GM12878 (cell line): Measurements from ENCODE around the gene NUMA1. TPM values are rescaled to one million over a fixed set of nuclear protein-coding genes. Genes with fewer than 3 reads are reported as not detected.
A peak's percentile ranks its signal among the peaks of the same experiment; 100 is the strongest.

ENCODE experiments used
- ATAC-seq: fragments of 200-7000 bp; cut with Tn5 transposase; 3 replicates; pipeline ENCODE4 v1.9.1; 2020; ENCODE audit warnings: mild to moderate bottlenecking, moderate library complexity
- BruUV-seq: library from RNA; stranded (reverse); fragments of 400-500 nt; replicated peaks from 2 replicates; lab custom pipeline; 2021; lab: Mats Ljungman, UMichigan
- CTCF ChIA-PET: fragments of 300-600 bp; sonication (Branson Sonifier 250); formaldehyde crosslinking; extraction: SDS; loops from one replicate; lab custom pipeline; 2021; ENCODE audit warnings: inconsistent platforms; lab: Yijun Ruan, JAX
- POLR2A ChIA-PET: fragments of 350-600 bp; formaldehyde crosslinking; extraction: SDS; loops from one replicate; lab custom pipeline; 2021; ENCODE audit warnings: inconsistent platforms; lab: Charles Lee
- RAD21 ChIA-PET: fragments of 300-600 bp; sonication (Branson Sonifier 250); formaldehyde crosslinking; loops from one replicate; lab custom pipeline; 2023; ENCODE audit warnings: antibody characterized with exemption; ENCODE audit not compliant: unreplicated experiment; lab: Charles Lee
- SMC1A ChIA-PET: fragments of 300-600 bp; sonication (Branson Sonifier 250); formaldehyde crosslinking; loops from one replicate; lab custom pipeline; 2023; ENCODE audit not compliant: unreplicated experiment, uncharacterized antibody; lab: Charles Lee
- DNase-seq: peaks from one replicate; pipeline ENCODE4 v3.0.0-alpha.2; 2011; ENCODE audit warnings: low read depth, low spot score
- FAIRE-seq: peaks from 3 replicates; lab custom pipeline; 2011; peaks lifted over from hg19 to GRCh38; lab: Jason Lieb, UNC
- H2AFZ ChIP-seq: 2 replicates; pipeline ENCODE4 v1.6.0; 2011; ENCODE audit warnings: low read depth, low read length, control low read depth; ENCODE audit not compliant: control insufficient read depth
- H3K27ac ChIP-seq: 2 replicates; pipeline ENCODE4 v1.5.1; 2011; ENCODE audit warnings: control low read depth; ENCODE audit not compliant: control insufficient read depth, insufficient read depth
- H3K27me3 ChIP-seq, 2 experiments: replicated peaks in 1 of 2; 2 replicates each; pipeline versions ENCODE4 v1.6.0 to v1.6.1; 2011; ENCODE audit warnings: low read length in 1 of 2; ENCODE audit not compliant: control insufficient read depth in 2 of 2, insufficient read depth in 2 of 2
- H3K36me3 ChIP-seq, 2 experiments: 2 replicates each; pipeline ENCODE4 v1.5.1; 2011; ENCODE audit warnings: low read length in 1 of 2; ENCODE audit not compliant: control insufficient read depth in 2 of 2, insufficient read depth in 2 of 2
- H3K4me1 ChIP-seq: 2 replicates; pipeline ENCODE4 v1.6.1; 2011; ENCODE audit warnings: mild to moderate bottlenecking, low read length, moderate library complexity, mixed read lengths; ENCODE audit not compliant: control insufficient read depth, insufficient read depth
- H3K4me2 ChIP-seq: 2 replicates; pipeline ENCODE4 v1.6.0; 2011; ENCODE audit warnings: control low read depth; ENCODE audit not compliant: control insufficient read depth, insufficient read depth
- H3K4me3 ChIP-seq: fragments of 200-600 bp; sonication (generic); 2 replicates; pipeline ENCODE4 v1.5.1; 2016
- H3K79me2 ChIP-seq: 2 replicates; pipeline ENCODE4 v1.6.0; 2011; ENCODE audit warnings: low read length; ENCODE audit not compliant: control insufficient read depth, insufficient read depth
- H3K9ac ChIP-seq: 2 replicates; pipeline ENCODE4 v1.8.0; 2011; ENCODE audit warnings: low read length, control low read depth, mixed read lengths; ENCODE audit not compliant: control insufficient read depth, insufficient read depth
- H3K9me3 ChIP-seq: replicated peaks from 3 replicates; pipeline ENCODE4 v1.5.1; 2011; ENCODE audit warnings: mild to moderate bottlenecking, low read length; ENCODE audit not compliant: control insufficient read depth, insufficient read depth
- H4K20me1 ChIP-seq: 2 replicates; pipeline ENCODE4 v1.6.0; 2011; ENCODE audit not compliant: control insufficient read depth, insufficient read depth
- BCL3 ChIP-seq: IDR thresholded peaks from 2 replicates; pipeline ENCODE4 v1.6.1; 2011; ENCODE audit warnings: borderline replicate concordance, low read depth, mild to moderate bottlenecking, moderate library complexity, low read length; ENCODE audit not compliant: insufficient read depth, poor library complexity, severe bottlenecking
- POLR2A ChIP-seq: IDR thresholded peaks from 2 replicates; pipeline ENCODE4 v1.6.1; 2011; ENCODE audit warnings: low read depth, mild to moderate bottlenecking, low read length
- PRDM15 ChIP-seq: fragments of 450-650 bp; formaldehyde crosslinking; IDR thresholded peaks from 2 replicates; pipeline ENCODE4 v1.4.0; 2020; ENCODE audit warnings: mild to moderate bottlenecking, moderate library complexity
- WGBS: methylation state at CpG from one replicate; pipeline ENCODE4 v1.1.6; 2016; ENCODE audit warnings: low lambda C conversion rate; ENCODE audit not compliant: insufficient replicate concordance, insufficient coverage; ENCODE audit errors: missing lambda C conversion rate; 5-methylcytosine and 5-hydroxymethylcytosine counted together
- in situ Hi-C: fragments of 300-500 bp; cut with MboI; formaldehyde crosslinking; loops from 9 replicates; pipeline ENCODE4 v1.14.3; 2018; ENCODE audit warnings: mixed read lengths
- intact Hi-C: fragments of 100-400 bp; cut with micrococcal nuclease; formaldehyde crosslinking; loops from one replicate; pipeline ENCODE4 v1.14.2; 2022; ENCODE audit not compliant: unreplicated experiment
- polyA plus RNA-seq, 11 experiments: library from polyadenylated mRNA; depleted of rRNA in 4 of 11; unstranded in 6 of 11; stranded (reverse) in 5 of 11; fragments of >200 nt; fragmentation: Nextera tagmentation in 4 of 11; fragmentation: Illumina TruSeq in 1 of 11; extraction: Ambion mirVana in 4 of 11; extraction: Trizol in 1 of 11; gene quantifications; 1 replicate in 1 of 11; 2 replicates in 10 of 11; pipeline versions ENCODE4 v1.2.1 to v1.2.3, GENCODE V29; 2011 to 2016; ENCODE audit warnings: inconsistent platforms in 2 of 11, missing spikeins in 2 of 11, low read depth in 1 of 11
- total RNA-seq, 4 experiments: library from RNA; depleted of rRNA in 3 of 4; stranded (reverse); fragments of >200 nt in 3 of 4; fragmentation: Illumina TruSeq in 1 of 4; extraction: Trizol in 1 of 4; gene quantifications; 2 replicates each; pipeline versions ENCODE4 v1.2.1 to v1.2.3, GENCODE V29; 2013 to 2021

NUMA1 gene
- total and polyA plus RNA-seq, 10 of the 15 experiments (the other 5 are each of a cell fraction or from before 2014, with no cell fraction given) = 5.5 to 111 (median 61.0) TPM

GRCh38 chr11:72008728-72009127 lies 71.6 kb downstream of the NUMA1 start:
- Histone ChIP-seq H3K36me3 (peaks cover 42 to 69% of the 10 kb centered on the region in 2 experiments; a peak in 3 of 4 replicates), H3K27ac (no peak overlapping the region), H3K4me3 (no peak overlapping the region), H3K4me2 (no peak overlapping the region), H3K9me3 (no peaks in the 10 kb centered on the region), H4K20me1 (0 out of 2 replicates have a peak, but pooled peaks cover 3% of the 10 kb centered on the region), H3K79me2 (no peaks in the 10 kb centered on the region), H3K9ac (no peak overlapping the region), H3K27me3 (no peaks in the 10 kb centered on the region), H3K4me1 (no peaks in the 10 kb centered on the region), H2AFZ (no peak overlapping the region)
- ChIA-PET POLR2A (no interaction called here), CTCF (interaction anchor here (0.9 to 2.1 kb wide), 3 partner anchors 31 to 406 kb away, joined by 3 to 16 read pairs (median 3); no protein-coding TSS in a partner anchor), SMC1A (interaction anchor here (1.1 to 2.0 kb wide), 5 partner anchors 15 to 82 kb away, joined by 3 to 7 read pairs (median 4); no protein-coding TSS in a partner anchor), RAD21 (interaction anchor here (0.6 to 1.2 kb wide), 2 partner anchors 16 to 79 kb away, joined by 3 read pairs; no protein-coding TSS in a partner anchor)
- ATAC-seq = no peak
- in situ Hi-C loops (no loop called here), intact Hi-C loops (no loop called here)
- 97% methylated on average over 7 of the region's 7 CpGs for WGBS
- TF ChIP-seq BCL3 = peak; percentile 9
- TF ChIP-seq PRDM15 = no peak
- peak; percentile 41; the same call in 1 of the 2 replicates for TF ChIP-seq POLR2A
- FAIRE-seq = no peak
- no TSS peak for BruUV-seq
- DNase-seq = no peak
